Mucosa of rectum (tissue), 2 donors: ENCODE measurements around the gene SLC6A19.

Experiments used
- H3K27ac ChIP-seq, 2 donors: one replicate each; pipeline ENCODE4 v1.7.0; 2013; ENCODE audit warnings: inconsistent platforms in 2 of 2, low read depth in 2 of 2, low read length in 2 of 2
- H3K27me3 ChIP-seq, 2 donors: one replicate each; pipeline ENCODE4 v1.7.0; 2013; ENCODE audit warnings: low read length in 2 of 2; ENCODE audit not compliant: control insufficient read depth in 2 of 2, insufficient read depth in 2 of 2
- H3K36me3 ChIP-seq, 2 donors: one replicate each; pipeline ENCODE4 v1.7.0; 2013; ENCODE audit warnings: low read length in 2 of 2; ENCODE audit not compliant: control insufficient read depth in 2 of 2, insufficient read depth in 2 of 2
- H3K4me1 ChIP-seq, 2 donors: one replicate each; pipeline ENCODE4 v1.7.0; 2013; ENCODE audit warnings: low read length in 2 of 2, mild to moderate bottlenecking in 1 of 2; ENCODE audit not compliant: control insufficient read depth in 2 of 2, insufficient read depth in 2 of 2
- H3K4me3 ChIP-seq, 2 donors: one replicate each; pipeline ENCODE4 v1.7.0; 2013; ENCODE audit warnings: low read length in 2 of 2
- H3K9ac ChIP-seq, 2 donors: one replicate each; pipeline ENCODE4 v1.7.0; 2013; ENCODE audit warnings: low read length in 2 of 2, low read depth in 1 of 2, mild to moderate bottlenecking in 1 of 2
- H3K9me3 ChIP-seq, 2 donors: one replicate each; pipeline ENCODE4 v1.7.0; 2013; ENCODE audit warnings: low read length in 2 of 2; ENCODE audit not compliant: control insufficient read depth in 2 of 2
- donor health status: healthy.
- donor health status: Normal muscosa, but diverticular disease.

SLC6A19 gene

GRCh38 chr5:1219768-1220100 lies 18.3 kb downstream of the SLC6A19 start:
- Histone ChIP-seq H3K9ac (no peak overlapping the region), H3K9me3 (peaks cover 0 to 6% of the 10 kb centered on the region in 2 donors), H3K27ac (no peak overlapping the region), H3K4me3 (no peak overlapping the region), H3K36me3 (no peaks in the 10 kb centered on the region), H3K27me3 (no peaks in the 10 kb centered on the region), H3K4me1 (no peaks in the 10 kb centered on the region)

- no peaks in the 10 kb centered on the region for H3K4me1 ChIP-seq
- H3K27ac ChIP-seq, result no peak overlapping the region
- H3K27me3 ChIP-seq, result no peaks in the 10 kb centered on the region
- no peak overlapping the region for H3K9ac ChIP-seq
- H3K9me3 ChIP-seq, result peaks cover 0 to 5% of the 10 kb centered on the region in 2 donors
- no peak overlapping the region for H3K4me3 ChIP-seq
- no peaks in the 10 kb centered on the region for H3K36me3 ChIP-seq
Measured at GRCh38 chr5:1220351-1220750, 19.0 kb downstream of the SLC6A19 start.

- no peak overlapping the region for H3K4me3 ChIP-seq
- no peak overlapping the region for H3K9ac ChIP-seq
- no peaks in the 10 kb centered on the region for H3K4me1 ChIP-seq
- H3K36me3 ChIP-seq, result no peaks in the 10 kb centered on the region
- H3K27me3 ChIP-seq, result no peaks in the 10 kb centered on the region
- peaks cover 0 to under 1% of the 10 kb centered on the region in 2 donors for H3K9me3 ChIP-seq
- no peak overlapping the region for H3K27ac ChIP-seq
Measured at GRCh38 chr5:1220831-1221230, 19.4 kb downstream of the SLC6A19 start.

GRCh38 chr5:1221721-1222120 lies 20.3 kb downstream of the SLC6A19 start:
- H3K27me3 ChIP-seq, result no peaks in the 10 kb centered on the region
- no peak overlapping the region for H3K4me3 ChIP-seq
- H3K9me3 ChIP-seq, result no peaks in the 10 kb centered on the region
- H3K36me3 ChIP-seq, result no peaks in the 10 kb centered on the region
- no peaks in the 10 kb centered on the region for H3K4me1 ChIP-seq
- H3K27ac ChIP-seq, result no peak overlapping the region
- no peak overlapping the region for H3K9ac ChIP-seq

GRCh38 chr5:1222147-1222546 lies 20.8 kb downstream of the SLC6A19 start:
- H3K4me3 ChIP-seq, result no peak overlapping the region

GRCh38 chr5:1222621-1223277 lies 21.4 kb downstream of the SLC6A19 start:
- H3K27ac ChIP-seq, result no peak overlapping the region
- no peak overlapping the region for H3K9ac ChIP-seq
- H3K36me3 ChIP-seq, result no peaks in the 10 kb centered on the region
- no peak overlapping the region for H3K4me3 ChIP-seq
- no peaks in the 10 kb centered on the region for H3K9me3 ChIP-seq
- H3K27me3 ChIP-seq, result no peaks in the 10 kb centered on the region
- no peaks in the 10 kb centered on the region for H3K4me1 ChIP-seq

More at GRCh38 chr5:1222147-1222546, 20.8 kb downstream of the SLC6A19 start:
- no peaks in the 10 kb centered on the region for H3K36me3 ChIP-seq
- no peaks in the 10 kb centered on the region for H3K4me1 ChIP-seq
- H3K9ac ChIP-seq, result no peak overlapping the region
- no peaks in the 10 kb centered on the region for H3K27me3 ChIP-seq
- no peak overlapping the region for H3K27ac ChIP-seq
- no peaks in the 10 kb centered on the region for H3K9me3 ChIP-seq

- Histone ChIP-seq H3K36me3 (no peaks in the 10 kb centered on the region), H3K9ac (no peak overlapping the region), H3K4me1 (no peaks in the 10 kb centered on the region), H3K9me3 (no peaks in the 10 kb centered on the region), H3K27ac (no peak overlapping the region), H3K27me3 (no peaks in the 10 kb centered on the region), H3K4me3 (no peak overlapping the region)
Measured at GRCh38 chr5:1223278-1223670, 21.9 kb downstream of the SLC6A19 start.

GRCh38 chr5:1224631-1225030 lies 23.2 kb downstream of the SLC6A19 start:
- no peak overlapping the region for H3K4me3 ChIP-seq
- H3K27ac ChIP-seq, result no peak overlapping the region
- H3K4me1 ChIP-seq, result no peaks in the 10 kb centered on the region
- no peak overlapping the region for H3K9ac ChIP-seq
- H3K9me3 ChIP-seq, result no peaks in the 10 kb centered on the region
- no peaks in the 10 kb centered on the region for H3K36me3 ChIP-seq
- H3K27me3 ChIP-seq, result peaks cover 0 to 3% of the 10 kb centered on the region in 2 donors

GRCh38 chr5:1225081-1225480 lies 23.7 kb downstream of the SLC6A19 start, which contains the start of gene SLC6A18:
Gene SLC6A18, plus strand, starts transcription at chr5:1225381. Its CDS starts 97 bp downstream, at chr5:1225478.
- Histone ChIP-seq H3K9me3 (no peaks in the 10 kb centered on the region), H3K36me3 (no peaks in the 10 kb centered on the region), H3K9ac (no peak within 1 kb of the TSS), H3K4me1 (no peaks in the 10 kb centered on the region), H3K4me3 (no peak within 1 kb of the TSS), H3K27me3 (peaks cover 0 to 3% of the 10 kb centered on the region in 2 donors), H3K27ac (no peak within 1 kb of the TSS)

GRCh38 chr5:1226231-1226630 lies 24.8 kb downstream of the SLC6A19 start:
- no peak overlapping the region for H3K27ac ChIP-seq
- no peak overlapping the region for H3K9ac ChIP-seq
- H3K36me3 ChIP-seq, result no peaks in the 10 kb centered on the region
- no peaks in the 10 kb centered on the region for H3K9me3 ChIP-seq
- no peak overlapping the region for H3K4me3 ChIP-seq
- no peaks in the 10 kb centered on the region for H3K4me1 ChIP-seq
- H3K27me3 ChIP-seq, result peaks cover 0 to 3% of the 10 kb centered on the region in 2 donors
